K562 treated with DMSO at 1 percent for 48 hours (cell line): ENCODE data around the gene HMGCR. TPM values are rescaled to one million over a fixed set of nuclear protein-coding genes. Genes with fewer than 3 reads are reported as not detected.

Experiments used
- total RNA-seq: library from RNA; unstranded; fragments of 300-600 nt; gene quantifications from 2 replicates; pipeline ENCODE4 v1.2.3, GENCODE V29; 2022; ENCODE audit warnings: low replicate concordance; ENCODE audit errors: extremely low read depth

The HMGCR gene
- total RNA-seq: not detected in 2 replicates

GRCh38 chr5:75336615-75337336 is at the start of gene HMGCR:
Gene HMGCR (plus strand): TSS chr5:75337220. CDS start chr5:75342606, 5,386 bp downstream.

Other genes starting within 250 kb of the HMGCR start
- gene ANKRD31, start 100.3 kb upstream of the HMGCR start, total RNA-seq: not detected in 2 replicates
- not detected in 2 replicates for gene CERT1, start 174.4 kb downstream of the HMGCR start, total RNA-seq
- not detected in 2 replicates for gene POLK, start 174.7 kb downstream of the HMGCR start, total RNA-seq